Neuronal stem cell (in vitro differentiated cells): ENCODE results near the gene SH3PXD2A.

Experiments
- DNase-seq: peaks from one replicate; pipeline ENCODE4 v3.0.0-alpha.2; 2013; ENCODE audit warnings: low spot score
- H2AFZ ChIP-seq: one replicate; pipeline ENCODE4 v1.6.1; 2013; ENCODE audit warnings: mild to moderate bottlenecking, low read length, inconsistent platforms
- H2AK5ac ChIP-seq: 2 replicates; pipeline ENCODE4 v1.6.1; 2013; ENCODE audit warnings: low read depth, mild to moderate bottlenecking, inconsistent platforms, low read length, moderate library complexity, mixed read lengths
- H2BK120ac ChIP-seq: 2 replicates; pipeline ENCODE4 v1.6.1; 2013; ENCODE audit warnings: low read depth, mild to moderate bottlenecking, inconsistent platforms, low read length, moderate library complexity, mixed read lengths
- H2BK12ac ChIP-seq: one replicate; pipeline ENCODE4 v1.6.1; 2013; ENCODE audit warnings: low read length, inconsistent platforms
- H2BK15ac ChIP-seq: 2 replicates; pipeline ENCODE4 v1.6.1; 2013; ENCODE audit warnings: mild to moderate bottlenecking, low read length, inconsistent platforms, mixed read lengths
- H2BK5ac ChIP-seq: one replicate; pipeline ENCODE4 v1.6.1; 2013; ENCODE audit warnings: inconsistent platforms, mild to moderate bottlenecking, low read length, moderate library complexity
- H3K14ac ChIP-seq: one replicate; pipeline ENCODE4 v1.6.1; 2013; ENCODE audit warnings: low read length, inconsistent platforms
- H3K18ac ChIP-seq: 2 replicates; pipeline ENCODE4 v1.6.1; 2013; ENCODE audit warnings: low read length, inconsistent platforms
- H3K23ac ChIP-seq: 2 replicates; pipeline ENCODE4 v1.6.1; 2013; ENCODE audit warnings: low read depth, mild to moderate bottlenecking, mixed read lengths, low read length, inconsistent platforms; ENCODE audit not compliant: poor library complexity
- H3K27ac ChIP-seq: replicated peaks from 3 replicates; pipeline ENCODE4 v1.5.1; 2013; ENCODE audit warnings: low read length, inconsistent platforms
- H3K27me3 ChIP-seq, 3 experiments: 2 replicates each; pipeline ENCODE4 v1.6.1; 2013; ENCODE audit warnings: low read length in 3 of 3, mild to moderate bottlenecking in 2 of 3, inconsistent platforms in 1 of 3, low read depth in 1 of 3, mixed read lengths in 1 of 3, moderate library complexity in 1 of 3; ENCODE audit not compliant: control insufficient read depth in 3 of 3, insufficient read depth in 3 of 3
- H3K36me3 ChIP-seq, 2 donors: replicated peaks in 1 of 2; 2 replicates each; pipeline ENCODE4 v1.6.1; 2013; ENCODE audit warnings: low read length in 2 of 2; ENCODE audit not compliant: control insufficient read depth in 2 of 2, insufficient read depth in 2 of 2
- H3K4ac ChIP-seq: 2 replicates; pipeline ENCODE4 v1.6.1; 2013; ENCODE audit warnings: inconsistent platforms, mild to moderate bottlenecking, low read length, moderate library complexity
- H3K4me1 ChIP-seq, 2 donors: 1 replicate in 1 of 2; 2 replicates in 1 of 2; pipeline ENCODE4 v1.6.1; 2013; ENCODE audit warnings: low read length in 2 of 2, low read depth in 1 of 2; ENCODE audit not compliant: control insufficient read depth in 2 of 2, insufficient read depth in 1 of 2
- H3K4me2 ChIP-seq: one replicate; pipeline ENCODE4 v1.6.1; 2013; ENCODE audit warnings: mild to moderate bottlenecking, low read length, inconsistent platforms; ENCODE audit not compliant: insufficient read depth, poor library complexity, severe bottlenecking
- H3K4me3 ChIP-seq, 2 donors: 2 replicates each; pipeline ENCODE4 v1.5.1; 2013; ENCODE audit warnings: low read length in 2 of 2, mild to moderate bottlenecking in 2 of 2, inconsistent platforms in 1 of 2, moderate library complexity in 1 of 2
- H3K79me1 ChIP-seq: one replicate; pipeline ENCODE4 v1.6.1; 2013; ENCODE audit warnings: low read depth, mild to moderate bottlenecking, inconsistent platforms, low read length, moderate library complexity
- H3K9ac ChIP-seq: one replicate; pipeline ENCODE4 v1.6.1; 2013; ENCODE audit warnings: mild to moderate bottlenecking, low read depth, low read length, inconsistent platforms; ENCODE audit not compliant: poor library complexity
- H3K9me3 ChIP-seq, 2 donors: replicated peaks in 1 of 2; 2 replicates each; pipeline versions ENCODE3 to v1.6.1; 2013; ENCODE audit warnings: low read length in 2 of 2, mild to moderate bottlenecking in 2 of 2, inconsistent platforms in 1 of 2, low read depth in 1 of 2, mixed read lengths in 1 of 2, moderate library complexity in 1 of 2; ENCODE audit not compliant: control insufficient read depth in 2 of 2, insufficient read depth in 1 of 2
- H4K8ac ChIP-seq: one replicate; pipeline ENCODE4 v1.6.1; 2013; ENCODE audit warnings: low read depth, mild to moderate bottlenecking, inconsistent platforms, low read length, moderate library complexity
- H4K91ac ChIP-seq: one replicate; pipeline ENCODE4 v1.6.1; 2013; ENCODE audit warnings: low read length, low read depth, mild to moderate bottlenecking, inconsistent platforms; ENCODE audit not compliant: poor library complexity
- WGBS, 2 donors: extraction: QIAGEN DNeasy Blood & Tissue Kit; methylation state at CpG; one replicate each; pipeline ENCODE4 v1.1.7; 2013; ENCODE audit warnings: missing lambda C conversion rate in 2 of 2, mixed read lengths in 1 of 2; ENCODE audit not compliant: insufficient read length in 2 of 2, insufficient replicate concordance in 1 of 2; ENCODE audit errors: extremely low coverage in 2 of 2; 5-methylcytosine and 5-hydroxymethylcytosine counted together

The SH3PXD2A gene

DNA sequence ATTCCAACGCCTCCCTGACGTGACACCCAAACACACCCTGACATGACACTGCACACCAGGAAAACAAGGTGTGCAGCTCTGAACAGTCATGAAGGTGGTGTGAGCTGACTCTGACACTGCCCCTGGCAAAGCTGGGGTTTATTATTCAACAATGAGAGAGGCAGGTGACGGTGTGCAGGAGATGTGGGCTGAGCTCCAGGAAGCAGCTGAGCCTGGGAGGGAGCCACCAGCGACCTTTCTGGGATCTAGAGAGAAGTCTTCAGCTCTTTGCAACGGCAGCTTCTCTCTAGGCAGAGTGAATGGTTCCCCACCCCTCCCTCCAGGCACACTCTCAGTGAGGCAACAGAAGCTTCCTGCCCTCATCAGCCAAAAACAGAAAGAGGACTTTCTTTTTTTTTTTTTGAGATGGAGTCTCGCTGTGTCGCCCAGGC, 65.6 kb downstream of the SH3PXD2A start:
- Histone ChIP-seq H2BK15ac (no peak overlapping the region), H3K27me3 (no peaks in the 10 kb centered on the region), H3K4me1 (peaks cover 0 to 8% of the 10 kb centered on the region in 2 donors), H3K4ac (no peak overlapping the region), H3K9me3 (no peaks in the 10 kb centered on the region), H2BK5ac (no peak overlapping the region), H4K8ac (no peak overlapping the region), H3K23ac (no peak overlapping the region), H2BK120ac (no peak overlapping the region), H3K79me1 (no peaks in the 10 kb centered on the region), H2AFZ (no peak overlapping the region), H2AK5ac (peak overlapping the region; percentile 45), H3K9ac (no peak overlapping the region), H3K4me3 (no peak overlapping the region), H3K4me2 (no peak overlapping the region), H3K36me3 (peaks cover 0 to 13% of the 10 kb centered on the region in 2 donors), H2BK12ac (no peak overlapping the region), H3K14ac (peak overlapping the region; percentile 27), H3K18ac (peak overlapping the region; percentile 51), H3K27ac (no peak overlapping the region), H4K91ac (no peak overlapping the region)
- no peak for DNase-seq
- WGBS, 2 donors: no CpG with 5 or more reads among the region's 7 CpGs

DNA sequence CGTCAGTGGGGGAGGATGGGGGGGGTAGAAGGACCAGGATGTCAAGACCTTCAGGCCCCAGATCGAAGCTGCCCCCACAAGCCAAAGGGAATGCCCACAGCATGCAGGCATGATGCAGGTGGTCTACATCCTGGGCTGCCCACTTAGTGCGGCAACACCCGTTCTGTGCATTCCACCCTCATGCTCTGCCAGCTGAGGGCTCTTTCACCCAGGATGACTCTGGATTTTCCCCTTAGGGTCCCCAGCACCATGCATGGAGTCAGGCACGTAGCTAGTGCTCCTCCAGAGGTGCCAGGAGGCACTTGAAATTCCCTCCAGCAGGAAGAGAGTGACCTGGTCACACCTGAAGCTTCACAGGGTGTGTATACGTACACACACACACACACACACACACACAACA, 66.2 kb downstream of the SH3PXD2A start:
- H4K91ac ChIP-seq: no peak overlapping the region
- no peak overlapping the region for H3K4me2 ChIP-seq
- H3K36me3 ChIP-seq: peaks cover 0 to 13% of the 10 kb centered on the region in 2 donors
- peak overlapping the region; percentile 80 for H2BK15ac ChIP-seq
- no peak overlapping the region for H2BK5ac ChIP-seq
- no peak overlapping the region for H3K9ac ChIP-seq
- no peak overlapping the region for H3K23ac ChIP-seq
- no peak overlapping the region for H4K8ac ChIP-seq
- DNase-seq: no peak
- H3K9me3 ChIP-seq: no peaks in the 10 kb centered on the region
- no CpG with 5 or more reads among the region's 6 CpGs for WGBS, 2 donors
- no peak overlapping the region for H3K4ac ChIP-seq
- H3K14ac ChIP-seq: no peak overlapping the region
- no peak overlapping the region for H3K27ac ChIP-seq
- no peaks in the 10 kb centered on the region for H3K27me3 ChIP-seq
- H2BK12ac ChIP-seq: no peak overlapping the region
- peak overlapping the region; percentile 59 for H3K18ac ChIP-seq
- no peak overlapping the region for H3K4me3 ChIP-seq
- H2AFZ ChIP-seq: no peak overlapping the region
- H2BK120ac ChIP-seq: no peak overlapping the region
- H2AK5ac ChIP-seq: peak overlapping the region; percentile 82
- peaks cover 0 to 4% of the 10 kb centered on the region in 2 donors for H3K4me1 ChIP-seq
- no peaks in the 10 kb centered on the region for H3K79me1 ChIP-seq

DNA sequence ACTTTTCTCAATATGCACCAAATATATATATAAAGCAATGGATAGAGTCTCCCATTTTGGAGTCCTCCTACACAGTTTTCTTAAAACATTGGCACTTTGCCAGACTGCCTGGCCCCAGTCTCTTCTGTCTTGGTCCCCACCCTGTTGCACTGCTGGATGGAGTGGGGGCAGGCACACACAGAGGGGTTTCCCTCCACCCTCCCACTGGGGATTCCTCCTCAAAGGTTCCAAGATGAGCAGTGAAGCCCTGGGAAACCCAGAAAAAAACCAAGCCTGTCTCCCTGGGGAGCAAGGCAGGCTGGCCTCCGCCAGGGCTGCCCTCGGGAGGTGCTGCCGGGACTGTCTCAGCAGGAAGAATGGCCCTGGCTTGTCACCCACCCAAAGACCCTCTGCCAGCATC, 68.0 kb downstream of the SH3PXD2A start:
- Histone ChIP-seq H2BK12ac (no peak overlapping the region), H2AK5ac (no peak overlapping the region), H2BK5ac (no peak overlapping the region), H2AFZ (no peak overlapping the region), H3K27ac (no peak overlapping the region), H3K4ac (no peak overlapping the region), H2BK120ac (no peak overlapping the region), H4K91ac (no peak overlapping the region), H3K18ac (peak overlapping the region; percentile 12), H3K79me1 (no peaks in the 10 kb centered on the region), H3K36me3 (peaks cover 0 to 5% of the 10 kb centered on the region in 2 donors), H4K8ac (no peak overlapping the region), H2BK15ac (no peak overlapping the region), H3K9me3 (no peaks in the 10 kb centered on the region), H3K4me3 (no peak overlapping the region), H3K4me1 (peaks cover 0 to 4% of the 10 kb centered on the region in 2 donors), H3K14ac (no peak overlapping the region), H3K4me2 (no peak overlapping the region), H3K9ac (no peak overlapping the region), H3K27me3 (no peaks in the 10 kb centered on the region), H3K23ac (no peak overlapping the region)
- DNase-seq: no peak
- WGBS, 2 donors: no CpG with 5 or more reads among the region's 3 CpGs

DNA sequence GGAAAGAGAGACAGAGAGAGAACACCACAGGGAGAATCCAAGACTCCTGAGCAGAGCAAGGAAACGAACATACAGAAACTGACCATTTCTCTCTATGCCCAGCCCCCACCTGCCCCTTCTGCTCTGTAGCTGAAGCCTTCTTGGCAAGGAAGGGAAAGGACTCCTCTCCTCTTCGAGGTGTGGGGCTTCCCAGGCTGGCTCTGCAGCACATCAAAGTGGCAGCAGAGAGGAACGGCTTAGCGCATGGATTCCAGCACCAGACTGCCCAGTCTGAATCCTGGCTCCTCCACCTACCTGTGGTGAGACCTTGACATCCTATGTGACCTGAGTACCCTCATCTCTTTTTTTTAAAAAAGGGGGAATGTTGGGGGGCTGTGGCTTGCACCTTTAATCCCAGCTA, 69.4 kb downstream of the SH3PXD2A start:
- Histone ChIP-seq H2BK120ac (no peak overlapping the region), H2AK5ac (no peak overlapping the region), H2AFZ (no peak overlapping the region), H3K4me1 (peaks cover 0 to 4% of the 10 kb centered on the region in 2 donors), H3K27me3 (no peaks in the 10 kb centered on the region), H2BK15ac (no peak overlapping the region), H3K79me1 (no peaks in the 10 kb centered on the region), H2BK12ac (no peak overlapping the region), H3K27ac (no peak overlapping the region), H2BK5ac (no peak overlapping the region), H4K91ac (no peak overlapping the region), H3K18ac (peak overlapping the region; percentile 62), H3K4me3 (no peak overlapping the region), H3K23ac (no peak overlapping the region), H3K4me2 (no peak overlapping the region), H3K36me3 (peaks cover 0 to 2% of the 10 kb centered on the region in 2 donors), H4K8ac (no peak overlapping the region), H3K4ac (no peak overlapping the region), H3K14ac (no peak overlapping the region), H3K9ac (no peak overlapping the region), H3K9me3 (peaks cover 0 to 3% of the 10 kb centered on the region in 2 donors)
- DNase-seq: no peak
- WGBS, 2 donors: no CpG with 5 or more reads among the region's 4 CpGs
